NCI-H82 treated with DMSO at 0.1 percent for 48 hours (cell line): ENCODE data around the gene FAM167B.
"Not testable (repeated sequence)": the region's sequence is repeated elsewhere in the genome, so short reads cannot be mapped to it uniquely, and the experiment has no call there.

Experiments used
- DNase-seq: peaks from one replicate; lab custom pipeline; 2025; ENCODE audit not compliant: unreplicated experiment; lab: John Stamatoyannopoulos, UW

Gene FAM167B

GRCh38 chr1:32257227-32257508, 10.1 kb downstream of the FAM167B start:
- DNase-seq = no peak

GRCh38 chr1:32263236-32263593, 16.2 kb downstream of the FAM167B start:
- not testable (repeated sequence) for DNase-seq

GRCh38 chr1:32263744-32264143, 16.7 kb downstream of the FAM167B start:
- no peak for DNase-seq

- no peak for DNase-seq
Measured at GRCh38 chr1:32265846-32266245, 18.8 kb downstream of the FAM167B start.

GRCh38 chr1:32266921-32267591, 20.0 kb downstream of the FAM167B start:
- DNase-seq = no peak

GRCh38 chr1:32269744-32270143, 22.7 kb downstream of the FAM167B start:
- DNase-seq = no peak

GRCh38 chr1:32272557-32273390, 25.8 kb downstream of the FAM167B start:
- DNase-seq = no peak

- no peak for DNase-seq
Measured at GRCh38 chr1:32273391-32274208, 26.6 kb downstream of the FAM167B start.

- DNase-seq = no peak
Measured at GRCh38 chr1:32274646-32275340, 27.8 kb downstream of the FAM167B start.

- no peak for DNase-seq
Measured at GRCh38 chr1:32275424-32275823, 28.4 kb downstream of the FAM167B start.

GRCh38 chr1:32276032-32276782, 29.2 kb downstream of the FAM167B start:
- DNase-seq = no peak

- DNase-seq = not testable (repeated sequence)
Measured at GRCh38 chr1:32284777-32285176, 37.8 kb downstream of the FAM167B start.

GRCh38 chr1:32285658-32286057, 38.6 kb downstream of the FAM167B start:
- DNase-seq = no peak

- no peak for DNase-seq
Measured at GRCh38 chr1:32286763-32287162, 39.7 kb downstream of the FAM167B start.

GRCh38 chr1:32289256-32289655, 42.2 kb downstream of the FAM167B start:
- no peak for DNase-seq

GRCh38 chr1:32291145-32291707, 44.2 kb downstream of the FAM167B start:
- peak; percentile 38 for DNase-seq

- DNase-seq = peak; percentile 93
Measured at GRCh38 chr1:32291708-32292538, 44.9 kb downstream of the FAM167B start, which contains the start of gene HDAC1. Gene HDAC1, plus strand, starts transcription at chr1:32292083. Its CDS starts 87 bp downstream, at chr1:32292170.

- not testable (repeated sequence) for DNase-seq
Measured at GRCh38 chr1:32298211-32298610, 51.2 kb downstream of the FAM167B start.
